EH (cell line): ENCODE data around the gene FLT1.

ENCODE experiments used
- DNase-seq: peaks from one replicate; pipeline ENCODE4 v3.0.0-alpha.2; 2015; ENCODE audit warnings: low read depth

The FLT1 gene

GRCh38 chr13:28494778-28495537 is at the start of gene FLT1:
Gene FLT1, minus strand, starts transcription at chr13:28495128. Its CDS starts 285 bp downstream, at chr13:28494843.
- DNase-seq: peak; percentile 83

GRCh38 chr13:28544026-28544425 is 49.1 kb upstream of the FLT1 start:
- DNase-seq: no peak

- DNase-seq: no peak
Measured at GRCh38 chr13:28542804-28543203, 47.9 kb upstream of the FLT1 start.

GRCh38 chr13:28541966-28542365 is 47.0 kb upstream of the FLT1 start:
- DNase-seq: peak; percentile 74

- DNase-seq: peak; percentile 28
Measured at GRCh38 chr13:28540612-28541011, 45.7 kb upstream of the FLT1 start.

- DNase-seq: no peak
Measured at GRCh38 chr13:28539625-28540286, 44.8 kb upstream of the FLT1 start.

GRCh38 chr13:28538932-28539331 is 44.0 kb upstream of the FLT1 start:
- DNase-seq: peak; percentile 15

GRCh38 chr13:28537171-28537570 is 42.2 kb upstream of the FLT1 start:
- peak; percentile 61 for DNase-seq

GRCh38 chr13:28536371-28536770 is 41.4 kb upstream of the FLT1 start:
- DNase-seq: no peak

- no peak for DNase-seq
Measured at GRCh38 chr13:28535734-28536133, 40.8 kb upstream of the FLT1 start.

- no peak for DNase-seq
Measured at GRCh38 chr13:28534801-28535200, 39.9 kb upstream of the FLT1 start.

GRCh38 chr13:28534210-28534609 is 39.3 kb upstream of the FLT1 start:
- DNase-seq: no peak

- no peak for DNase-seq
Measured at GRCh38 chr13:28533441-28534166, 38.7 kb upstream of the FLT1 start.

- DNase-seq: peak; percentile 18
Measured at GRCh38 chr13:28533125-28533436, 38.2 kb upstream of the FLT1 start.

GRCh38 chr13:28532388-28533124 is 37.6 kb upstream of the FLT1 start:
- peak; percentile 42 for DNase-seq

GRCh38 chr13:28531845-28532387 is 37.0 kb upstream of the FLT1 start:
- DNase-seq: peak; percentile 50

GRCh38 chr13:28531077-28531844 is 36.3 kb upstream of the FLT1 start:
- DNase-seq: peak; percentile 83

- DNase-seq: peak; percentile 59
Measured at GRCh38 chr13:28530729-28531076, 35.8 kb upstream of the FLT1 start.

GRCh38 chr13:28529836-28530235 is 34.9 kb upstream of the FLT1 start:
- DNase-seq: peak; percentile 16

GRCh38 chr13:28528848-28529247 is 33.9 kb upstream of the FLT1 start:
- peak; percentile 67 for DNase-seq

- no peak for DNase-seq
Measured at GRCh38 chr13:28528388-28528787, 33.5 kb upstream of the FLT1 start.
